ENCODE data around the gene PLEKHD1.

PLEKHD1 gene

DNA sequence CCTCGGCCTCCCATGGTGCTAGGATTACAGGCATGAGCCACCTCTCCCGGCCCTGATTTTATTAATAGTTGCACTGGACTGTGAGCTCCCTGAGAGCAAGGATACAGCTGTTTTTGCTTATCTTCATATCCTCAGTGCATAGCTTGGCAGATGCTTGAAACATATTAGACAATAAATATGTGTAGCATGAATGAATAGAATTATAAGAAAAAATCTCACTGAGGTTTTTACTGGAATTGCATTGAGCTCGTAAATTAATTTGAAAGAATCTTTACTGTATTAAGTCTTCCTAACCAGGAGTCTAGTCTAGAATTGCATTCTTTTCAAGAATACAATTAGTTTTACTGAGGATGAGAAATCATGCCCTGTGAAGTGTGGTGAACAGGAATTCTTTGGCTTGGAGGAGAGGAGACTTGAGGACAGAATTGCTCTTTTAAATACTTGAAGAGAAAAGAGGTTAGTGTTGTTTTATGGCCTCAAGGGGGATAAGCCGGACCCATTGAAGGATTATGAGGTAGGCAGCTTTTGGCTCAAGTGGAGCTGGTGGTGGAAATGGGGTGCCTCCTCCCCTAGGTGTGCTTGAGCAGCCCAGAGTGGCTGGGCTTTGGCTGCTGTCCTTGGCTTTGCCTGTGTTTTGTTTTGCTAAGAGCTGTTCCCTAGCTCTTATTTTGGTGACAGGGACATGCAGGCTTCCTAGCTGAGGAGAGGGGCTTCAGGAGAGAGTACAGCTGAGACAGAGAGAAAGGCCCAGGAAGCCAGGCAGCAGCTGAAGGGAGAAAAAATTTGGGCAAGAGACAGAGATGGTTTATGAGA lies 34.0 kb downstream of the PLEKHD1 start:
- DNase-seq (ENCODE audit: low read depth): no peak

DNA sequence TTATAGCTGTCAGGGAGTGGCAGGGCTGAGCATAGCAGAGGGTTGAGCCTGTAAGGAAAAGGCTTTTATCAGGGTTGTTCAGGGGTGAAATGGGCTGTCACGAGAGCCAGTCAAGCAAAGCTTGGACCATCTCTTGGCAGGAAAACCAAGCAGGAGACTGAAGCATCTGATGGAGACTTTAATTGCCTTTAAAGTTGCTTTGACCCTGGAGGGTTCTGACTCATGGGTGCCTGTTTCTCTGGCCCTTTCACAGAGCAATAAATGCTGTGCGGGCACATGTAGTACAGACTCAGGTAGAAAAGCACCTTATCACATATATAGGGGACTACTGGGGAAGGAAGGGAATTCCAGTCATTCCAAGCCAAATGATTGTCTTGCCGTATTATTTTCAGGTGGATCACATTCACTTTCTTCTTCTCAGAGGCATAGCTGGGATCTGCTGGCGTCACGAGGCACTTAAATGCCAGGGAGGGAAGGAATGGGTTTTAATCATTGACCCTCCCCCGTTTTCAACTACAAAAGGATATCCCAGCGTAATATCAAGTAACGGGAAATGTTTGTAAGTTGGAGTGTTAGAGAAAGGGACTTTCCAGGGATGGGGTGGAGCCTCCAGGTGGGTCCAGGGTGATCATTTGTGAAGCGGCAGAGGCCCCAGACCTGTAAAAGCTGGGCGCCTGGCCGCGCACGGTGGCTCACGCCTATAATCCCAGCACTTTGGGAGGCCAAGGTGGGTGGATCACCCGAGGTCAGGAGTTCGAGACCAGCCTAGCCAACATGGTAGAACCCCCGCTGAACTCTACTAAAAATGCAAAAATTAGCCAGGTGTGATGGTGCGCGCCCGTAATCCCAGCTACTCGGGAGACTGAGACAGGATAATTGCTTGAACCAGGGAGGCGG lies 34.9 kb downstream of the PLEKHD1 start:
- no peak for DNase-seq (ENCODE audit: low read depth)

DNA sequence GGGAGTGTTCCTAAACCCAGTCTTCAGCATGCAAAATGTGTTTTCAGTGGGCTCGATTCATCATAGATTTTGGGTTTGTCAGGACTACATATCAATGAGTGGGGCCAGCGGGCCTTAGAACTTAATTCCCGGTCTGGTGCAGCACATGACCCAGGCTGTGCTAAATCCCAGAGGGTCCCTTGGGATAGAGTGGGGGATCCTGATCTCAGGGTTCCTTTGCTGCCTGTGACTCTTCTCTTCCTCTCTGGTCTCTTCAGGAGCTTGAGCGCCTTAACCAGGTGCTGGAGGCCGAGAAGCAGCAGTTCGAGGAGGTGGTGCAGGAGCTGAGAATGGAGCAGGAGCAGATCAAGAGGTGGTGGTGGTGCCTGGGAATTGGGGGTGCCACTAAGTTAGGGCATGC lies 37.5 kb downstream of the PLEKHD1 start:
- no peak for DNase-seq (ENCODE audit: low read depth)

DNA sequence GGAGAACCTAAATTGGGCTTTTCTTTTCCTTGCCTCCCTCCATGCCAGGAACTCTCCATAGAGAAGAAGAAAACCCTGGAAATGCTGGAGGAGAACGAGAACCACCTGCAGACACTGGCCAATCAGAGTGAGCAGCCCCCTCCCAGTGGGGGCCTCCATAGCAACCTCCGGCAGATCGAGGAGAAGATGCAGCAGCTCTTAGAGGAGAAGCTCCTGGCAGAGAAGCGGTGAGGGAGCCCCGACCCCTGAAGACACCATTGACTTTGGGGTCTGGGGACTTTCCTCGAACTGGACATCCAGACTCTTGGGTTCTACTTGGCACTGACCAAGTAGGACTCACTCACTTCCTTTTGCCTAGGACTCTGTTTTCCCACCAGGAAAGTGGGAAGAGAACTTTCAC lies 41.4 kb downstream of the PLEKHD1 start:
- DNase-seq (ENCODE audit: low read depth): no peak

DNA sequence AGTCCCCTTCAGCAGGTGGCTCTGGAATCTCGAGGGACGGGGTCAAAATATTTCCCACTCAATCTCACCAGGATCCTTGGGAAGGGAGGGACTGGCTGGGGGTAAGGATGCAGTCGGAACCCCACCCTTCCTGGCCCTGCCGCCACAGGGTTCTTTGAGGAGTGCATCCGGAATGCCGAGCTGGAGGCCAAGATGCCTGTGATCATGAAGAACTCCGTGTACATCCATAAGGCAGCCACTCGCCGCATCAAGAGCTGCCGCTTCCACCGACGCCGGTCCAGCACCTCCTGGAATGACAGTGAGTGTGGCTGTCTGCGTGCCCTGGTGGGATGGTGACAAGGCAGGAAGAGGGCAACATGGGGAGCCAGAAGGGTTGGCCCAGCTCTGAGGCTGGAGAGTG lies 43.1 kb downstream of the PLEKHD1 start:
- no peak for DNase-seq (ENCODE audit: low read depth)

DNA sequence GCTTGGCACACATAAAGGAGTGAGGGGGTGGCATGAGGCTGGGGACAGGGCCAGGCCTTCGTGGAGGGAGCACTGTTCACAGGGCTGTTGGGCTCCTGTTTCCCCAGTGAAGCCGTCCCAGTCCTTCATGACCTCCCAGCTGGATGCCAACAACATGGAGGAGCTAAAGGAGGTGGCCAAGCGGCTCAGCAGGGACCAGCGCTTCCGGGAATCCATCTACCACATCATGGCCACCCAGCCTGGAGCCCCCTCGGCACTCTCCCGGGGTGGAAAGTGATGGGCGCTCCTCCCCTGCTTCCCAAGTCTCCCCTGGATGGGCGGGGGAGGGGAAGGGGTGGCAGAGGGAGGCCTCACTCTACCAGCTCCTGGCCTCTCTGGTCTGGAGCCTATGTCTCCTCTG lies 43.6 kb downstream of the PLEKHD1 start:
- DNase-seq (ENCODE audit: low read depth): no peak

DNA sequence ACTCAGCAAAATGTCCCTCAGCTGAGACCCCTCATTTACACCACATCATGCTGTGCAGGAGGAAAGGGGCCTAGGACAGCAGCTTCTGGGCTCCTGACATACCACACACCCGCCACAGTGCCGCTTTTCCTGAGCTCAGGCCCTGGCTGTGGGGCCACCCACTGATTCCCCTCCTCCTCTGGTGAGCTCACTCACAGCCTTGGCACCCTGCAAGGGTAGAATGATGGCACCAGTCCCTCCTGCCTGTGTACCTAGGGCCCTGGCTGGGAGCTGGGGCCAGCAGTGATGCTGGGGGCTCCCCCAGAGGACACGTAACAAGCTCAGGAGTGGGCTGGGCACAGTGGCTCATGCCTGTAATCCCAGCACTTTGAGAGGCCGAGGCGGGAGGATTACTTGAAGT lies 44.4 kb downstream of the PLEKHD1 start:
- DNase-seq (ENCODE audit: low read depth): no peak

DNA sequence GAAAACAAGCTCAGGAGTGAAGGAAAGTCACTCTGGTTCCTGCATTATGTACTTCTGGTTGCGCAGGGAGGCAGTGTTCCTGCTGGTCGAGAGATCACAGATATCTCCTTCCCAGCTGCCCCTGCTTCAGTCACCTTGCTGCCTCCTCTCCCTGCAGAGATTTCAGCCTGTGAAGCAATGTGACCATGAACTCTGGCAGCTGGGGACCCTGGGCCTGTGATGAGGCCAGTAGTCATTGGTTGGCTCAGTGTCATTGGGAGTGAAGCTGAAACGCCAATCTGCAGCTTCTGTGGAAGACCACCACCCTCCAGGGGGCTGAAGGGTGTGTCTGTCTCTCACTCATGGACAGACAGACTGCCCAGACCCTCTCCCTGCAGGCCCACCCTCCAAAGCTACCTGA lies 45.0 kb downstream of the PLEKHD1 start:
- DNase-seq (ENCODE audit: low read depth): no peak

DNA sequence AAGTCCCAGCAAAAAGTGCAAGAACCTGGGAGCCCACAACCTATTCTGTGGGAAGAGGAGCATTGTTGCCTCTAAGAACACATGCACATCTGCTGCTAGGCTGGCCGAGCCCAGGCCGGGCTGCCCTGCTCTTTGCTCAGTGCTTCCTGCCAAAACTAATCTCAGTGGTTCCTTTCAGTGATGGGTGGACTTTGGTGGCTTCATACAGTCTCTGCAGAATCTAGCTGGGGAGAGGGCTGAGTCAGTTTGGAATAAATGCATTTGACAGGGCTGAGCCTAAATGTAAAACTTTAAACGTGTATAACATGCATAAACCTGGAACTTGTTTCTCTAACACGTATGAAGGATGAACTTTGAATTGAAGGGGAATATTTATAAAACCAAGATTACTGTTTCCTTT lies 45.6 kb downstream of the PLEKHD1 start:
- no peak for DNase-seq (ENCODE audit: low read depth)

DNA sequence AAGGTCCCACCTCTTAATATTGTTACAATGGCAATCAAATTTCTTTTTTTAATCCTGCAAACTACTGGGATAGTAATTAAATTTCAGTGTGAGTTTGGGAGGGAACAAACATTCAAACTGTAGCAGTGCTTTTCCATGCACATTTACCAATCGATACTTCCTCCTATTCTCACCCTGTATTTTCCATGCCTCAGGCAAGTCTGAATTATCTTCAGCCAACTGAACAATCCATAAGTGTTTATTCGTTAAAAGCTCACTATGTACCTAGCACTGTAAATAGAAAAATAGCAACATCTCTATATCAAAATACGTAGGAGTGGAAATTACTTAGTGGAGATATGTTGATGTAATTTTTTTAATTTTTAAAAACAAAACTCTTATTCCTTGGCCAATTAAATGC lies 46.6 kb downstream of the PLEKHD1 start:
- DNase-seq (ENCODE audit: low read depth): no peak

DNA sequence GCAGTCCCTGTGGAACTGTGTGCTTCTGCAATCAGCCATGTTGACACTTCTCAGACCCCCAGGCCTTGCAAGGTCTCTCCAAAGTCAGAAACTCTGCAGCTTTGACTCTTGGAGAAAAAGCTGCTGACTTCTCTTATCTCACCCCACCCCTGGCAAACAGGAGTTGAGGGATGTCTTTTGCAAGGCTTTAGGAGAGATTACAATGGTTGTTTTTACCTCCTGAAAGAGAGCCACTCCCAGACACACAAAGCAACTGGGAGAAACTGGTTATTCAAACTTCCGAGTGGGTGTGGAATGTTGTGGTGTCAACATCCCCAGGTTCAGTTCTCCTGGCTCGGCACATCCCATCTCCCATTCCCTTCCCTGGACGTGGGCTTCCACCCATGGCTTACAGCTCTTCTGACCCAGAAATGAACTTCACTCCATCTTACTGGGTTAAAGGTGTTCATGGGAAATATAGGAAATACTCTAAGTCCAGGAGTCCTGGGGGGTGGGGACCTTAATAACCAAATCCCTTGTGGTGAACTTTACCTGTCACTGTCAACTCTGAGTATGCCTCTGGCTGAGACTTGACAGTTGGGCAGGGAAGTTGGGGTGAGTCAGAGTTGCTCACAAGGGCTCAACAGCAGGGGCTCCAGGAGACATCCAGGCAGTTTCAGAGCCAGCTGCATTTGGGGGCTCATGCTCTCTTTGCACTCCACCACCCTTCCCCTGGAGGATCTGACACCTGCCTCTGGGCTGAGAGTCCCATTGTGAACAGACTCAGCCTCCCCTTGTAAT lies 48.2 kb downstream of the PLEKHD1 start:
- no peak for DNase-seq (ENCODE audit: low read depth)

DNA sequence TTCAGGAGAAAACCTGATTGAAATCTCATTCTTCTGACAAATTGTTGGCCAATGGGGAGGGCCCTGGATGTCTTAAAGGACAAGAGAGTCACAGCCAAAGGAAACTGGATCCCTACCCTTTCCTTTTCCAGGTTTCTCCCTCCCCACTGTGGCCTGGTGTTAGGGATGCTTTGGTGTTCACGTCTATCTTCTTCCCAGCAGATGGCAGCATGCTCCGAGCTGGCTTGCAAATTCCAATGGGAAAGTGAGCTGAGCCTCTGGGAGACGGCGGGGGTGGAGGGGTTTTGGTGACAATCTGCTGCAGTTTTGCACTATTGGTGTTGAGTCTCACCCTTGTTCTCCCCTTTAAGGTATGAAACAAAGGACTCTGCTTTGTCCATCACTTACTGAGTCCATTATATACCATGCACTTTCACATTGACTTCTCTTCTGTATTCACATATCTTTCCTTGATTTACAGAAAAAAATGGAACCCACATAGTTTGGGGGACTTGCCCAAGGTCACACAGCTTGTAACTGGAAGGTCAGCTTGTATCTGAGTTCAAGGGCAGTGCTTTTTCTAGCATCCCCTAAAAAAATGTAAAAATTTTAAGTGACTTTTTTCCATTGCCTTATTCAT lies 50.8 kb downstream of the PLEKHD1 start:
- DNase-seq (ENCODE audit: low read depth): peak; percentile 43

DNA sequence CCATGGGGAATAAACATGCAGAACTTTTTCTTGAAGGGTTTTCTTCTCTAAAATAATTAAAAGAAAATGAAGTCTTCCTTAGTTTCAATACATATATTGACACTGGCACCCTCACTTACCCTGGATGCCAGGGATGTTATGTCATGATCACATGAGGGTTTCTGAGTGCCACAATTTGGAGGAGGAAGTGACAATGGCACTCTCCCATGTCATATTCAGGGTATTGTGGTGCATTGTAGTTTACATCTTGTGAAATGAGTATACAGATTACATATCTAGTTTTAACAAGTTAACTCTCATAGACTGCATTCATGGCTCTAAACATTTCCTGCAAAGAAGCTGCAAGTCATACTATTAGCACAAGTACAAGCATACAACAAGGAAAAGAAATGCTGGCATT lies 52.4 kb downstream of the PLEKHD1 start:
- DNase-seq (ENCODE audit: low read depth): no peak

DNA sequence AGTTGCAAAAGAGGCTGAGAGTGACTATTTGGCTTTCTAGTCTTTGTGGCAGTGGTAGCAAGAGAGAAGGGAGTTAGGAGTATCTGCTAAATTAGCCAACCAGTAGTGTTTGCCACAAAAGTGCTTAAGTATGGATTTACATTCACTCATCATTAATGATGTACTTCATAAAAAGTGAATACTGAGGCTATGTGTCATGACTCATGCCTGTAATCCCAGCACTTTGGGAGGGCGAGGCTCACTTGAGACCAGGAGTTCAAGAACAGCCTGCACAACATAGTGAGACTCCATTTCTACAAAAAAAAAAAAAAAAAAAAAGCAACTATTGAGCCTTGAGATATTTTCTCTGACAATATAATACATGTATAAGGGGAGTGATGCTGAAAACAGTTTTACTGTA lies 53.4 kb downstream of the PLEKHD1 start:
- DNase-seq (ENCODE audit: low read depth): no peak

DNA sequence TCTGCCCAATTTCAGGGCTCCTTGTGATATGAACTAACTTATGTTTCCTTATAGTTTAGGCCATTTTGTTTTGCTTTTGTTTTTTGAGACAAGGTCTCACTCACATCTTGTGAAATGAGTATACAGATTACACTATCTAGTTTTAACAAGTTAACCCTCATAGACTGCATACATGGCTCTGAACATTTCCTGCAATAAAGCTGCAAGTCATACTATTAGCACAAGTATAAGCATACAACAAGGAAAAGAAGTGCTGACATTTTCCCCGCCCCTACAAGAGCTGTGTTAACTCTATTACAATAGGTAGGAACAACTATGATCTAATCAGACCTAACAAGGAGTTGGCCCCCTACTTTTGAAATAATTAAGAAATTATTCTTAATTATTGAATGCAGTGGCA lies 54.2 kb downstream of the PLEKHD1 start:
- DNase-seq (ENCODE audit: low read depth): no peak

DNA sequence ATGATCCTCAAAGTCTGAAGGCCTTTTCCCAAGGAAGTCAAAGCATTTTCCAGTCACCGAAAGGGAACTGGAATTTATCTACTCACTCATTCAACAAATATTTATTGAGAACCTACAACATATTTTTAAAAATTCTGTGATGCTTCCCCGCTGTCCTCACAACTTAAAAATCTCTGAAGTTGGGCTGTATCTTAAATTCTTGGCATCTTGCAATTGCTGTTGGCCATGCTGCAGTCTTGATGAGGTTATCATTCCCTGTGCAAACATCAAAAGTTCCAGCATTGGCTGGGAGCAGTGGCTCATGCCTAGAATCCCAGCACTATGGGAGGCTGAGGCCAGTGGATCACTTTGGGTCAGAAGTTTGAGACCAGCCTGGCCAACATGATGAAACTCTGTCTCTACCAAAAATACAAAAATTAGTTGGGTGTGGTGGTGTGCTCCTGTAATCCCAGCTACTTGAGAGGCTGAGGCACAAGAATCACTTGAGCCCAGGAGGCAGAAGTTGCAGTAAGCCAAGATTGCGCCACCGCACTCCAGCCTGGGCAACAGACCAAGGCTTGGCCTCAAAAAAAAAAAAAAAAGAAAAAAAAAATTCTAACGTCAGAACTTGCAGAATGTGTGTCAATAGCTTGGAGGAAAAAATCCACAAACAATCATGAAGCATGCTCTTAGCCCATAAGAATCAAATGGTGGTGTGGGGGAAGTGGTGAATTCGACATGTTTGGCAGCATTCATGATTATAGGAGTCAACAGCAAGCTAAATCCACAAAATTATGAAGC lies 55.3 kb downstream of the PLEKHD1 start:
- DNase-seq (ENCODE audit: low read depth): peak; percentile 87

DNA sequence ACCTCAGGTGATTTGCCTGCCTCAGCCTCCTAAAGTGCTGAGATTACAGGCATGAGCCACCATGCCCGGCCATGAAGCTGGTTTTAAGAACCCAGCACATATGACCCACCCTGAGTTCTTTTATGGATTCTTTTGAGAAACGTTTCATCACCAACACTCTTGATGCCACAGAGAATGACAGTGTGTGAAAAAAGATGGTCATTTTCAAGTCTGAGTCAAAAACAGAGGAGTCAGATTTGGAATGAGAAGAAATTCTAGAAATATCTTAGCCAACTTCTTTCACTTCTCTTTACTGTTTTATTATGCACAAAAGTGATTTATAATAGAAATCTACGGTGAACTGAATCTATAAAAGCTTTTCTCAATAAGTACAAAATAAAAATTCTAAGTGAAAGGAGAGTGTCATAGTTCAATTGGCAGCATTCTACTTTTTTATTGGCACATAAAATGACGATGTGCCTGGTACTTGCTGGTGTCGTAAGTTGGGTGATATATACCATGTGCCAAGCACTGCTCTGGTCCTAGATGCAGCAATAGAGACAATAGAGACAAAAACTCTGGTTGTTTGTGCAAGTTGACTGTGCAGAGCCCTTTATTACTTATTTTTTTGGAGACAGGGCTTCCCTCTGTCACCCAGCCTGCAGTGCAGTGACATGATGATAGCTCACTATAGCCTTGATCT lies 56.3 kb downstream of the PLEKHD1 start:
- no peak for DNase-seq (ENCODE audit: low read depth)

DNA sequence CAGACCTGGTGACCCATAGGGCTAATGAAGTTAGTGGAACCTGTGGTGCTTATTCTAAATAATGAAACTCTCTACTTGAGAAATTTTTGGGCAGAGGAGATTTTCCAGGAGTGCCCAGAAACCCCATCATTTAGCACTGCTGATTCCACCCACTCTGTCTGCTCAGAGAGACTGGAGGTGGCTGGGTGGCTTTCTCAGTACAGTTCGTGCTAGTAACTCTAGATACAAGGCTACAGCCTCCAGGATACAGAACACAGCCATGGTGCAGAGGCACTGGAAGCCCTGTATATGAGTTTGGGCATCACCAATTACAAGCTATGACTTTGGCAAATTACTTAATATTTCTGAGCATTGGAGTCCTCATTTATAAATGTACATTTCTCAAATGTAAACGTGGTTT lies 57.8 kb downstream of the PLEKHD1 start:
- no peak for DNase-seq (ENCODE audit: low read depth)

DNA sequence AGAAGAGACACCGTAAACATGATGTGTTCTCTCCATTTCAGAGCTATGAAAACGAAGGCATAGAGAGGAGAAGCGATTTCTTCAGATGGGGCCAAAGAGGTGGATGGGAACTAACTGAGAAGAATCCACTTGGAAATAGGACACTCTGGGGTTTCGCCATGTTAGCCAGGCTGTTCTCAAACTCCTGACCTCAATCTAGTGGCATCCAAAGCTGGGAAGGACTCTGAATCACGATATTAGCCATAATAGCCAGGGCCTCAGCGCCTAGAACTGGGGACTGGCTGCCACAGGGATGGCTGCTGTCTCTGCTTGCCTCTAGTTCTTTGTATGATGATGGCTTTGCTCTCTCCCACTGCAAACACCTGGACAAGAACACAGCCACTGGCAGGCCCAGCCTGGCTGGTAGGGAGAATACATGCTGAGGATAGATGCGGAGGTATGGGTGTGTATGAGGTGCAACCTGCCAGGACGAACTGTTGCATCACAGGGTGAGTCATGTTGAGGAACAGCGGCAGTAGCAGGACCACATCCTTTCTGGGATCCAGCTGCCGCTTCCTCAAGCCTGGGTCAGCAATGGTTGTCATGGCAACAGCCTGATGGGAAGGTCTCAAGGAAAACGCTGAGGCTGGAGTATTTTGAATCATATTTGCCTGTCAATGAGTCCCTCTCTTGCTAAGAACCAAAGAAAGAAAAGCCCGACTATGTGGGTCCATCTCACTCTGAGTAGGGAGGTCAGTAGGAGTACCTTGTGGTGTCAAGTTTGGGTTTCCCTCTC lies 59.0 kb downstream of the PLEKHD1 start:
- peak; percentile 55 for DNase-seq (ENCODE audit: low read depth)

Measured in fibroblast of gingiva (primary cell).